IPS DF 6.9 (cell line): Measurements from ENCODE around the gene WDR70.
"Not testable (repeated sequence)": the region's sequence is repeated elsewhere in the genome, so short reads cannot be mapped to it uniquely, and the experiment has no call there.

Experiments
- DNase-seq: peaks from one replicate; pipeline ENCODE4 v3.0.0-alpha.2; 2013; ENCODE audit warnings: low read depth, low spot score
- H3K27ac ChIP-seq: one replicate; pipeline ENCODE4 v1.5.1; 2013; ENCODE audit warnings: low read length, control low read depth
- H3K27me3 ChIP-seq: 2 replicates; pipeline ENCODE4 v1.6.1; 2013; ENCODE audit warnings: mild to moderate bottlenecking, low read length; ENCODE audit not compliant: control insufficient read depth, insufficient read depth
- H3K36me3 ChIP-seq: 2 replicates; pipeline ENCODE4 v1.6.1; 2013; ENCODE audit warnings: low read length; ENCODE audit not compliant: control insufficient read depth, insufficient read depth
- H3K4me1 ChIP-seq: 2 replicates; pipeline ENCODE4 v1.6.1; 2013; ENCODE audit warnings: low read length; ENCODE audit not compliant: control insufficient read depth, insufficient read depth
- H3K4me3 ChIP-seq: 2 replicates; pipeline ENCODE4 v1.5.1; 2013; ENCODE audit warnings: mild to moderate bottlenecking, low read length
- H3K9me3 ChIP-seq: 2 replicates; pipeline ENCODE4 v1.6.1; 2013; ENCODE audit warnings: low read length, inconsistent platforms; ENCODE audit not compliant: control insufficient read depth, insufficient read depth
- WGBS: extraction: QIAGEN DNeasy Blood & Tissue Kit; methylation state at CpG from one replicate; pipeline ENCODE4 v1.1.7; 2013; ENCODE audit warnings: mixed read lengths, missing lambda C conversion rate; ENCODE audit not compliant: insufficient read length, insufficient coverage; 5-methylcytosine and 5-hydroxymethylcytosine counted together

WDR70 gene

DNA sequence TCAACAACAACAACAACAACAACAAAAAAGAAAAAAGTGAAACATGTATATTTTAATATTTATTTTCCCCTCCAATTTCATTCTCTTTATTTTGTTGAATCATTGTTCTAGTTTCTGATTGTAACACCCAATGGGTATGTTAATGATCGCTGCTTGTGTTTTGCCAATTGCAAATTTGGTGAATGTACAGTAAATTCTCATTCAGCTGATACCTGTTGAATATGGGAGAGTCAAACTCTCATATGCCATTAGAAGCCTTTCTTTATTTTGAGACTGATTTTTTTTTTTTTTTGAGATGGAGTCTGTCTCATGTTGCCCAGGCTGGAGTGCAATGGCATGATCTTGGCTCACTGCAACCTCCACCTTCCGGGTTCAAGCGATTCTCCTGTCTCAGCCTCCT lies 72.9 kb downstream of the WDR70 start:
- DNase-seq, H3K9me3 ChIP-seq, H3K27ac ChIP-seq, H3K4me1 ChIP-seq, H3K27me3 ChIP-seq, H3K36me3 ChIP-seq, H3K4me3 ChIP-seq: not testable (repeated sequence)
- no CpG with 5 or more reads among the region's 3 CpGs for WGBS

DNA sequence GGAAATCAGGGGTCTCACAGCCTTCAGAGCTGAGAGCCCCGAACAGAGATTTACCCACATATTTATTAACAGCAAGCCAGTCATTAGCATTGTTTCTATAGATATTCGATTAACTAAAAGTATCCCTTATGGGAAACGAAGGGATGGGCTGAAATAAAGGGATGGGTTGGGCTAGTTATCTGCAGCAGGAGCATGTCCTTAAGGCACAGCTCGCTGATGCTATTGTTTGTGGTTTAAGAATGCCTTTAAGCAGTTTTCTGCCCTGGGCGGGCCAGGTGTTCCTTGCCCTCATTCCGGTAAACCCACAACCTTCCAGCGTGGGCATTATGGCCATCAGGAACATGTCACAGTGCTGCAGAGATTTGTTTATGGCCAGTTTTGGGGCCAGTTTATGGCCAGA lies 74.1 kb downstream of the WDR70 start:
- H3K4me1 ChIP-seq, H3K4me3 ChIP-seq, H3K36me3 ChIP-seq, H3K9me3 ChIP-seq, H3K27ac ChIP-seq, H3K27me3 ChIP-seq, DNase-seq: not testable (repeated sequence)
- WGBS: no CpG with 5 or more reads among the region's 7 CpGs

- H3K9me3 ChIP-seq, H3K36me3 ChIP-seq, H3K27ac ChIP-seq, DNase-seq, H3K4me1 ChIP-seq, H3K4me3 ChIP-seq, H3K27me3 ChIP-seq: not testable (repeated sequence)
- WGBS: no CpG with 5 or more reads among the region's 1 CpG
These were observed 75.4 kb downstream of the WDR70 start for GRCh38 chr5:37454402-37455055.

GRCh38 chr5:37463191-37464051 lies 84.3 kb downstream of the WDR70 start:
- H3K27ac ChIP-seq, H3K4me1 ChIP-seq, H3K4me3 ChIP-seq, H3K9me3 ChIP-seq, H3K36me3 ChIP-seq, DNase-seq, H3K27me3 ChIP-seq: not testable (repeated sequence)
- WGBS: no CpG with 5 or more reads among the region's 7 CpGs

DNA sequence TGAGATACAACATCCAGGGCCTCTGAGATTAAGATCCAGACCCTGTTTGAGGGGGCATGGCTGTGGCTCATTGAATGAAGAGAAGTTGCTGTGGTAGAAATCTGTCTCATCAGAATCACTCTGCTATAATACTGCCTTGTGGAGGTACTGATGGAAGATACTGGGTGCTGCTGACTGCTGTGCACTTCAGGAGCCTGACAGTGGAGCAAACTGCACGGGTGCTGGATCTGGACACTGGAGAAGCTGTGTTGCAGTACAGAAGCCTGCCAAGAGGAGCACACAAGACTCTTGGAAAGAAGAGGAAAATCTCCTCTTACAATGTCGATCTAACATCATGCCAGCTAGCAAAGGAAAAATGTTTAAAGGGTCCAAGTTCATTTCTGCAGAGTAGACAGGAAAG lies 85.5 kb downstream of the WDR70 start:
- H3K4me3 ChIP-seq, H3K27me3 ChIP-seq, H3K36me3 ChIP-seq, H3K27ac ChIP-seq, H3K4me1 ChIP-seq, DNase-seq, H3K9me3 ChIP-seq: not testable (repeated sequence)
- no CpG with 5 or more reads among the region's 2 CpGs for WGBS

- no CpG with 5 or more reads among the region's 1 CpG for WGBS
These were observed 90.3 kb downstream of the WDR70 start for GRCh38 chr5:37469383-37469782.

DNA sequence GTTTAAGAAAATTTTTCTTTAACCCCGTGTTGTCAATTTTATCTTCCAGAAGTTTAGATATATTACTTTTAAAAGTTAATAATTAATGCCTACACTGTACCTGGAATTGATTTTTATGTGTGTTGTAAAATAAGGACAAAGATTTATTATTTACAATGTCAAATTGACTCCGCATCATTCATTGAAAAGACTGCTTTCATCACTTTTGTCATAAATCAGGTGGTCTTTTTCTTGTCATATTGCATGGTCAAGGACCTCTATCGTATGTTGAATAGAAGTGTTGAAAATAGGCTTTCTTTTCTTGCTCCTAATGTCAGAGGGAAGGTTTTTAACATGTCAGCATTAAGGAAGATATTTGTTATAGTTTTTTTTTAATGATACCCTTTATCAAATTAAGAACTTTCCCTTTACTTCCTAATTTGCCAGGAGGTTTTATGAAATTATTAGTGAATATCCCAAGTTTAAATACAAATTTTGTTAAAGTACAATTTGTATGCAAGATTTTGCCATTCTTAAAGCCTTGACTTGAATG lies 92.6 kb downstream of the WDR70 start:
- no peaks in the 10 kb centered on the region for H3K36me3 ChIP-seq
- H3K27me3 ChIP-seq: no peaks in the 10 kb centered on the region
- no CpG with 5 or more reads among the region's 3 CpGs for WGBS
- no peak overlapping the region for H3K4me3 ChIP-seq
- H3K4me1 ChIP-seq: no peaks in the 10 kb centered on the region
- DNase-seq: no peak
- no peak overlapping the region for H3K27ac ChIP-seq
- no peaks in the 10 kb centered on the region for H3K9me3 ChIP-seq

More at GRCh38 chr5:37469383-37469782, 90.3 kb downstream of the WDR70 start:
- H3K36me3 ChIP-seq, DNase-seq, H3K4me1 ChIP-seq, H3K27me3 ChIP-seq, H3K9me3 ChIP-seq, H3K4me3 ChIP-seq, H3K27ac ChIP-seq: not testable (repeated sequence)

DNA sequence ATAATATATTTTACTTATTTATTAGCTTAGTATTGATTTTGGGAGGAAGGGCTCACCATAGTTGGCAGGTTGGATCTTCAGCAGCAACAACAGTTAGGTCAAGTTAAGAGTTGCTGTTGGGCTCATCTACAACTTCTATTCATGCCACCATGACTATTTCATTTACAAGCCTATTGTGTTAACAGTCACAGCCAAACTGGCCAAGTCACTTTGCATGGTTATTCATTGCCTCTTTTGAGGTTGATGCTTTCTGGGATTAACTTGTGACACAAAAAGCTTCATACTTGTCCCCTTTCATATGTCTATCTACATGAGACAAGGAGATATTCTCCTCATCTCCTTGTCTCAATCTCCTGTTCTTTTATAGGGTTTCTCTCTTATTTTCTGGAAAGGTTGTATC lies 98.3 kb downstream of the WDR70 start:
- no peaks in the 10 kb centered on the region for H3K36me3 ChIP-seq
- H3K9me3 ChIP-seq: peaks cover 1% of the 10 kb centered on the region
- no peak for DNase-seq
- H3K4me3 ChIP-seq: no peak overlapping the region
- no peaks in the 10 kb centered on the region for H3K27me3 ChIP-seq
- no peaks in the 10 kb centered on the region for H3K4me1 ChIP-seq
- H3K27ac ChIP-seq: no peak overlapping the region

- Histone ChIP-seq H3K9me3 (peaks cover 1% of the 10 kb centered on the region), H3K4me1 (no peaks in the 10 kb centered on the region), H3K36me3 (no peaks in the 10 kb centered on the region), H3K4me3 (no peak overlapping the region), H3K27ac (no peak overlapping the region), H3K27me3 (no peaks in the 10 kb centered on the region)
- WGBS: no CpG with 5 or more reads among the region's 4 CpGs
- no peak for DNase-seq
These were observed 99.2 kb downstream of the WDR70 start for GRCh38 chr5:37478121-37478894.

DNA sequence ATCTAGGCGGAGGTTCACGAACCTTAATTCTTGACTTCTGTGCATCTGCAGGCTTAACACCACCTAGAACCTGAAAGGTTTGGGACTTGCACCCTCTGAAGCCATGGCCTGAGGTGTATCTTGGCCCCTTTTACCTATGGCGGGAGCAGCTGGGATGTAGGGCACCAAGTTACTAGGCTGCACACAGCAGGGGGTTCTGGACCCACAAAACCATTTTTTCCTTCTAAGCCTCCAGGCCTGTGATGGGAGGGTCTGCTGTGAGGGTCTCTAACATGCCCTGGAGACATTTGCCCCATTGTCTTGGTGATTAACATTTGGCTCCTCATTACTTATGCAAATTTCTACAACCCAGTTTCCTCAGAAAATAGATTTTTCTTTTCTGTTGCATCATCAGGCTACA lies 102.3 kb downstream of the WDR70 start:
- not testable (repeated sequence) for H3K27ac ChIP-seq, H3K27me3 ChIP-seq, H3K9me3 ChIP-seq, H3K4me1 ChIP-seq, H3K36me3 ChIP-seq, H3K4me3 ChIP-seq, DNase-seq
- WGBS: no CpG with 5 or more reads among the region's 3 CpGs
